ENCODE measurements around the gene SECTM1.

The SECTM1 gene

DNA sequence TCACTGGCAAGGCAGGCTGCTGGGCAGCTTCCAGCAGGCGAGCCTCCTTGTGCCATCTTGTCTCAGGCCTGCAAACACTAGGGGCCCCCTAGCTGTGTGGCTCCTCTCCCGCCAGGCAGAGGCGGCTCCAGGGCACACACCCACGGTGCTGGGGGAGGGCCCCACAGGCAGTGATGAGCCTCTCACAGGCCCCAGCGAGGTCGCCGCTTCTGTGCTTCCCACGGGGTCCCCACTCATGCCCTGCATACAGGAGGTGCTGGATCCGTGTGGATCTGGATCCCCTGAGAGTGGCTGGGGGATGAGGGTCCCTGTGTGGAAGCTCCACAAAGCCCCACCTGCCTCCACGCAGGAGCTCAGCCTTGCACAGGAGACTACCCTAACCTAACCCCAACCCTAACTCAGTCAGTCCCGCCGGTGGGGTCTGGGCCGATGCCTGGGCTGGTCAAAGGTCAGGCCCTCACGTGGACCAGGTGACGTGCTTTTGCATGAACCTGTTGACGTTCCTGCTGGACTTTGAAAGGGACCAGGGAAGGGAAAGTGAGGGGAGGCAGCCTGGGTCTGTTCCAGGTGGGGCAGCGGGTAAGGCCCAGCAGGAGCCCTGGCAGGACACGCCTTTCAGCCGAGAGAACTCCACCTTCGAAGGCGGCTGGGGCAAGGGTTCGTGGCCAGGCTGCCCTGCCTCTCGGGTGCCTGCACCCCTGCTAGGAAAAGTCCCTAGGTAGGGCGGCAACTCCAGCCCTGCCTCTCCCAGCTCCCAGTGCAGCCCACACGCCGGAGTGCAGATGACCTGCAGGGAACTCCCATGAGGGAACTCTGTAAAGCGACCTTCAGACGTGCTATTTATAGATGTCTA lies 5.2 kb downstream of the SECTM1 start:
- no peak for DNase-seq (ENCODE audit: low spot score)

GRCh38 chr17:82327757-82328140 lies 5.8 kb downstream of the SECTM1 start:
- DNase-seq (ENCODE audit: low spot score): no peak

DNA sequence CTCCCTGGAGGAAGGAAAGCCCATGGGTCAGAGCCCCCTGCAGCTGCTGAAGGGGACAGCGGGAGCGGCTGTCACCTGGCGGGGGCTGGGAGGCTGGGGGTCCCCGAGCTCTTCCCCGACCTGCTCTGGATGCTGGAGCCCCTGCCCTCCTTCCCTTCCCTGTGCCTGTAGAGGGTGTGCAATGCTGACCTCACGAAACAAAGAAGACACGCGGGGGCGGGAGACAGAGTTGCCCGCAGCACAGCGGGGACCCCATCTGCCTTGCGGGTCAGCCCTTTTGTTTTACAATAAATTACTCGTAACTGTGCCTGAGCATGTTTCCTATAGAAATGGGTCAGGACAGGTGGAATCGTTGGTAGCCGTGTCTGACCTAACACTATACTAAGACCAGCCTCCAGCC lies 6.3 kb downstream of the SECTM1 start:
- DNase-seq (ENCODE audit: low spot score): no peak

DNA sequence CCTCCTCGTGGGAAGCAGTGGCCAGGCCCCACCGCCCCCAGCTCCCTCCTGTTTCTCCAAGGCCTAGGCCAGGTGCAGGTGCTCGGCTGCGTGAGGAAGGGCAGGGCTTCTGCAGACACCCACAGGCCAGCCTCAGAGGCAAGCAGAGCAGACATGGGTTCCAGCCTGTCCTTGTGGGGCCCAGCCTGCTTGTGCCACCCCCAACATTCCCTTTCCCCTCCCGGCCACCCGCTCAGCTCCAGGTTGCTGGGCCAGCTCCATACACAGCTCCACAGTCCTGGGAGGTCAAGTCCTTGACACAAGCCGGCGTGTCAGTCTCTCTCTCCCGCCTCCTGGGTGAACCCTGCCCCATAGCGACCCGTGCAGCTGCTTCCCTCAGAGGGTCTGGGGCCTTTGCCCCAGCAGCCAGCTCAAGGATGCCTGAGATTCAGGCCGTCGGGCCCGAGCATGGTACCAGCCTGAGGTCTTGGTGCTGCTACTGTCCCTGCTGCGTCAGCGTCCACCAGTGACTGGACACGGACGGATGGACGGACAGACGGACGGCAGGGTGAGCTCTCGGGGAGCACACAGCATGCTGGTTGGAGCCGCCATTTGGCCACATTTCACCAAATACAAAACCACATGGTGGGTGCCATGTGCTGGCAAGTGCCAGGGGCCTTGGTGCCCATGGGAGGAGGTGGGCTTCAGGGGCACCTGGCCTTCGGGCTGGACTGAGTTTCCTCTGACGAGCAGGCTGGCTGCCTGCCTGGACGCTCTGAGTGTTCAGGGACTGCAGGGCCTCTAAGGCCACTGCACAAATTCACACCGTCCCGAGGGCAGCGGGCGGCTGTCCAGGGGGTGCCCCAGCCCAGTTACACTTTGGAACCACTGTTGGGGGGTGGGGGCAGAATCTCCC lies 8.0 kb downstream of the SECTM1 start:
- no peak for DNase-seq (ENCODE audit: low spot score)

- no peak for DNase-seq (ENCODE audit: low spot score)
Measured at GRCh38 chr17:82324566-82325285, 8.8 kb downstream of the SECTM1 start.

- no peak for DNase-seq (ENCODE audit: low spot score)
Measured at GRCh38 chr17:82323514-82324234, 9.9 kb downstream of the SECTM1 start.

DNA sequence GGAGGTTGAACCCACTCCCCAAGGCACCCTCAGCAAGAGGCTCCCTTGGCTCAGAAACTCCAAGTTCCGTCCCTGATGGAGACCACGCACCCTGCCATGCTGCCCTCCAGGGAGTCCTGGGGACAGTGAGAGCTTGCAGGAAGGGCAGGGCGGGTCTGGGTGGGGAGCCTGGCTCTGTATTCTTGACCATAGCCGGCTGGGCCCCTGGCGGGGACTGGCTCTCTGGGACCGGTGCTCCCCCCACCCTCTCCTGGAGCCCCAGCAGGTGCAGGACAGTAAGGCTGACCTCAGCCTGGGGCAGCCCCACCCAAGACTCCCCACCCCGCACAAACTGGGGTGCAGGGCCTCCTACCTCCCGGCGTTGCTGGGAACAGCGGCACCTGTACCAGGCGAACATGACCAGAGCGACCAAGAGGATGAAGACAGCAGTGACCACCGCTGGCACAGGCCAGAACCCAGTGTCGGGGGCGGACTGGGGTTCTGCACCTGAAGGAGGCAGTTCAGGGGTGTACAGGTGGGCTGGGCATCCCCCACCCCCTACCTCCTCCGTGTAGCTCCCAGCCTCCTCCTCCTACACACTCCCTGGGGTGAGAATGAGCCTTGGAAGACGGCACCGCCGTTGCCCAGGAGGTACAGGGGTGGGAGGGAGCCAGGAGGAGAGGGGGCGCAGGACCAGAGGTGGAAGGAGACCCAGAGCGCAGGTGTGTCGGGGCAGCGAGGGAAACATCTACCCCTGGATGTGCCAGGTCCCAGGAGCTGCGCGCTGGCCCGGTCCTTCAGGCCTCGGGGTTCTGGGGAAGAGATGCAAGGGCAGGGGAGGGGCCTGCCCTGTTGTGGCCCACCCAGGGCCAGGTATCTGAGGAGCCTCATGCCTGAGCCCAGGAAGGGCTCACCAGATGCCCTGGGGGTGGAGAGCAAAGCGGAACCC lies 10.8 kb downstream of the SECTM1 start:
- no peak for DNase-seq (ENCODE audit: low spot score)

DNA sequence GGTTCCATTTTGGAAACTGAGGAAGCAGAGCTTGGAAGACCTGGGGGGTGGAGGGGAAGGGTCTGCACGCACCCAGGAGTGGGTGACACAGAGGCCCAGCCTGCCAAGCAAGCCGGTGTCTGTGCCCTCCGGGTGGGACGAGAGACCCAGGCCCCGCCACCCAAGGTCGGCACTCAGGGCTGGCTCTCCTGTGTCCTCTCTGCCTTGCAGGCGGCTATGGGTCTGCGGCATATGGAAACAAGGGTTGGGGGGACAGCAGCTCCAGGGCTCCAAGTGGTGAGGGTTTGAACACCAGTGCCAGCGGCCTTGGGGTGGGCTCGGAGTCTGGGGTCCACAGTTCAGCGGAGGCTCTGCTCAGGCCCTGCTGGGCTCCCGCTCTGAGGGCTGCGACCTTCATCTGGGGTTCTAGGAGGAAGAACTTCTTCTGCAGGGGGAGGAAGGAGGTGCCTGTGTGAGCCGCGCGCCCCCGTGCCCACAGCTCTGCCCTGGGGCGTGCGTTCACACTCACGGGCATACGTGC lies 11.6 kb downstream of the SECTM1 start:
- no peak for DNase-seq (ENCODE audit: low spot score)

DNA sequence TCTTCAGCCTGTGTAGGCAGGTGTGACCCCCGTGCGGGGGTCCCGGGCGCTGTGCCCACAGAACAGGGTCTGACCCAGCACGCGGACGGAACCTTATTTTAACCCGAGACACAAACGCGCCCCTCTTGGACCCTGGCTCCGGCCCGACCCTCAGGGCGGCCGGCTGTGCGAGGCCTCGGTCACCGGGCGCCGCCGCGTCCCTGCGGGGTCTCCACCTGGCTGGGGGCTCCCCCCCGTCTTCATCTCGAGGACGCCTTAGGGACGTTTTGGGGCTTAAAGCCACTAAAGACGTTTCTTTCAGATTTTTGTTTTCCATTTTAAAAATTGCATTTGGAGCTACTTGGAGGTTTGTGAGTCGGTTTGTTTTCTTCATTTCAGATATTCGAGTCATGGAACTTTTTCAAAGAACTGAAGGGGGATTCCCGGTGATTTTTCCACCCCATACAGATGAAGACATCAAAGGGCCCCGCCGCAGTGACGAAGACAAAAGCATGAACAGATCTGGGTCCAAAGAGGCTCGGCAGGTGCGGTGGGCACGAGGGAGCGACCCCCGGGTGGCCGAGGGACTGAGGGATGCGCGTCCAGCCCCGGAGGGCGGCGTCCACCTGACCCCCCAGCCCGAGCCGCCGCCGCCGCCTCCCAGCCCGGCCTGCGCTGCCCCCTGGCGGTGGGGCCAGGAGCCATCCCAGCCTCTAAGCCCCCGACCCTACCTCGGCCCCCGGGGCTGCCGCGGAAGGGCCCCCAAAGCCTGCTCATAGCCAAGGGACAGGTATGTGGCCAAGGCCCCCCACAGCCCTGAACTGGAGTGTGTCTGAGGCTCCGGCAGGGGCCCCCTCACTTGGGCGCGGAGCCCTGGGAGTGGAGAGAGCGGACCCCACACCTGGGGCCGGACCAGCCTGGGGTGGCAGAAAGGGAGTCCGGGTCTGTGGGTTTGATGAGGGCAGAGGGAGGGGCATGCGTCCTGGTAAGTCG lies 12.3 kb downstream of the SECTM1 start:
- peak; percentile 55 for DNase-seq (ENCODE audit: low spot score)

GRCh38 chr17:82320140-82320840 lies 13.3 kb downstream of the SECTM1 start:
- DNase-seq (ENCODE audit: low spot score): no peak

DNA sequence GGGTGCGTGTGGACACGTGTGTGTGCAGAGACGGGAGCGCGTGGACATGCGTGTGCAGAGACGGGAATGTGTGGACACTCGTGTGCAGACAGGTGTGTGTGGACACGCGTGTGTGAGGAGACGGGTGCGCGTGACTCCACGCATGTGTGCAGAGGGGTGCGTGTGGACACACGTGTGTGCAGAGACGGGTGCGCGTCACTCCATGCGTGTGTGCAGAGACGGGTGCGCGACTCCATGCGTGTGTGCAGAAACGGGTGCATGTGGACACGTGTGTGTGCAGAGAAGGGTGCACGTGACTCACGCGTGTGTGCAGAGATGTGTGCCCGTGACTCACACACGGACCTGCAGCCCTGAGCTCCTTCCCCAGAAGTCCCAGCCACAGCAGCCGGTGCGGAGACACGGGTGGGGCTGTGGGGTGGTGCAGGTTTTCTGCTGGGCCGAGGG lies 13.9 kb downstream of the SECTM1 start:
- DNase-seq (ENCODE audit: low spot score): no peak

GRCh38 chr17:82318772-82319606 lies 14.6 kb downstream of the SECTM1 start:
- no peak for DNase-seq (ENCODE audit: low spot score)

DNA sequence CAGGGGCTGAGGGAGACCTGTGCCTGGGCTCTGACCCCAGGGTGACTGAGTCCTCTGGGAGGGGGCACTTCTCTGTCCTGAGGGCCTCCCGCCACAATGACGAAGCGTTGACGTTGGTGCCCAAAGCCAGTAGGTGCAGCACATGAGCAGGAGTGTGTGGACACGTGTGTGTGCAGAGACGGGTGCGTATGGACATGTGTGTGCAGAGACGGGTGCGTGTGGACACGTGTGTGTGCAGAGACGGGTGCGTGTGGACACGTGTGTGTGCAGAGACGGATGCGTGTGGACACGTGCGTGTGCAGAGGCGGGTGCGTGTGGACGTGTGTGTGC lies 15.4 kb downstream of the SECTM1 start:
- DNase-seq (ENCODE audit: low spot score): no peak

DNA sequence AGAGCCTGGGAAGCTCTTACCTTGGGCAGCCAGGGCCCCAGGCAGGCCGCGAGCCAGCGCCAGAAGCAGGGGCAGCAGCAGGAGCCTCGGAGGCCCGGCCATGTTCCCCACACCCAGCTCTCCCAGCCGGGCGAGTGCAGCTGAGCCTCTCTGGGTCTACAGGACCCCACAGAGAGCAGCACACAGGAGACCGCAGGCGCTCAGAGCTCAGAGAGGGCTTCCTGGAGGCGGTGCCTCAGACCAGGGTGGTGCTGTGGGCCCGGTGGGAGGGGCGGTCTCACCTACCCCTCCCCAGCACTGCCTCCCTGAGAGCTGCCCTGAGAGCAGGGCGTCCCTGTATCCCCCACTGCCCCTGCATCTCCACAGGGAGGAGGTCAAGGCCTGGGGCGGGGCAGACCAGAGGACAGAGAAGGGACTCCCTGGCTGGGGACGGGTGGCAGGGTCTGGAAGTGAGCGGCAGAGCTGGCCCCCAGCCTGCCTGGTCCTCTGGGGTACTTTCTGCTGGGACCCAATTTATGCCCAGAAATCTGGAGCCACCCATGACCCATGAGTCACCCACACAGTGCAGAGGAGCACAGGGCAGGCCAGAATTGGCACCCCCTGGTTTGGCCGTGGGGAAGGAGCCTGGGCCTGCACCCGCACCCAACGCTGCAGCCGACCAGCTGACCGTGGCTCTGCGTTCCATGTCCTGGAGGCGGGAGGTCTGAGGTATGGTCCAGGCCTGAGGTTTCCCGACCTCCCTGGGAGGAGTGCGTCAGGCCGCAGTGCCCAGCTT lies 16.0 kb downstream of the SECTM1 start, which contains the start of gene CD7:
Gene CD7, minus strand, starts transcription at position 215 of the 775 bp plus-strand sequence. Its CDS starts 113 bp downstream, at position 102.
- DNase-seq (ENCODE audit: low spot score): no peak

GRCh38 chr17:82316651-82317393 lies 16.7 kb downstream of the SECTM1 start:
- no peak for DNase-seq (ENCODE audit: low spot score)
